NCI-H774 (cell line): ENCODE results near the gene TMCO5A.
"Not testable (repeated sequence)": the region's sequence is repeated elsewhere in the genome, so short reads cannot be mapped to it uniquely, and the experiment has no call there.

Experiments used
- DNase-seq: peaks from one replicate; lab custom pipeline; 2025; lab: John Stamatoyannopoulos, UW

The TMCO5A gene

GRCh38 chr15:37934340-37934739, at the start of gene TMCO5A:
TSS of gene TMCO5A (plus strand) at chr15:37934640. CDS start at chr15:37936324, 1,684 bp downstream.
- DNase-seq: no peak

- DNase-seq: no peak
Observed at GRCh38 chr15:37885651-37886050, 48.8 kb upstream of the TMCO5A start.

- DNase-seq: no peak
Observed at GRCh38 chr15:37888356-37888755, 46.1 kb upstream of the TMCO5A start.

GRCh38 chr15:37891766-37892368, 42.6 kb upstream of the TMCO5A start:
- peak; percentile 46 for DNase-seq

GRCh38 chr15:37893309-37893708, 41.1 kb upstream of the TMCO5A start:
- DNase-seq: no peak

GRCh38 chr15:37898362-37898761, 36.1 kb upstream of the TMCO5A start:
- DNase-seq: no peak

GRCh38 chr15:37900326-37901221, 33.9 kb upstream of the TMCO5A start:
- no peak for DNase-seq

GRCh38 chr15:37902126-37902525, 32.3 kb upstream of the TMCO5A start:
- peak; percentile 9 for DNase-seq

GRCh38 chr15:37903919-37904625, 30.4 kb upstream of the TMCO5A start:
- DNase-seq: no peak

- DNase-seq: no peak
Observed at GRCh38 chr15:37907136-37907535, 27.3 kb upstream of the TMCO5A start.

- no peak for DNase-seq
Observed at GRCh38 chr15:37921527-37922385, 12.7 kb upstream of the TMCO5A start.

- DNase-seq: no peak
Observed at GRCh38 chr15:37926136-37926535, 8.3 kb upstream of the TMCO5A start.

GRCh38 chr15:37929238-37929637, 5.2 kb upstream of the TMCO5A start:
- no peak for DNase-seq

- DNase-seq: no peak
Observed at GRCh38 chr15:37931321-37931720, 3.1 kb upstream of the TMCO5A start.

GRCh38 chr15:37931868-37932267, 2.6 kb upstream of the TMCO5A start:
- DNase-seq: no peak

GRCh38 chr15:37932549-37932948, 1.9 kb upstream of the TMCO5A start:
- no peak for DNase-seq

GRCh38 chr15:37933666-37934065, 774 bp upstream of the TMCO5A start:
- DNase-seq: no peak

GRCh38 chr15:37940876-37941275, 6.4 kb downstream of the TMCO5A start:
- DNase-seq: no peak

- DNase-seq: no peak
Observed at GRCh38 chr15:37941779-37942178, 7.3 kb downstream of the TMCO5A start.

- DNase-seq: no peak
Observed at GRCh38 chr15:37951999-37952398, 17.6 kb downstream of the TMCO5A start.

- DNase-seq: not testable (repeated sequence)
Observed at GRCh38 chr15:37960742-37961141, 26.3 kb downstream of the TMCO5A start.

- no peak for DNase-seq
Observed at GRCh38 chr15:37967788-37968187, 33.3 kb downstream of the TMCO5A start.
